ENCODE results near the gene GPRC5B. TPM values are rescaled to one million over a fixed set of nuclear protein-coding genes. Genes with fewer than 3 reads are reported as not detected.

GPRC5B gene
- polyA plus RNA-seq, 2 of the 4 experiments (the other 2 are of a cell fraction), result 12.8 to 19.1 TPM

GRCh38 chr16:19859166-19859565, 25.5 kb downstream of the GPRC5B start:
- no peak for DNase-seq (ENCODE audit: low read depth in 1 of 2, low spot score in 1 of 2)
- ChIA-PET CTCF (interaction anchor here (0.6 to 1.6 kb wide), 3 partner anchors 11 to 37 kb away, joined by 3 to 5 read pairs (median 3); no protein-coding TSS in a partner anchor), POLR2A (no interaction called here)
- TF ChIP-seq CBX8 (IDR thresholded peaks at IDR 0.05), result no peak
- TF ChIP-seq, protein P1, sequence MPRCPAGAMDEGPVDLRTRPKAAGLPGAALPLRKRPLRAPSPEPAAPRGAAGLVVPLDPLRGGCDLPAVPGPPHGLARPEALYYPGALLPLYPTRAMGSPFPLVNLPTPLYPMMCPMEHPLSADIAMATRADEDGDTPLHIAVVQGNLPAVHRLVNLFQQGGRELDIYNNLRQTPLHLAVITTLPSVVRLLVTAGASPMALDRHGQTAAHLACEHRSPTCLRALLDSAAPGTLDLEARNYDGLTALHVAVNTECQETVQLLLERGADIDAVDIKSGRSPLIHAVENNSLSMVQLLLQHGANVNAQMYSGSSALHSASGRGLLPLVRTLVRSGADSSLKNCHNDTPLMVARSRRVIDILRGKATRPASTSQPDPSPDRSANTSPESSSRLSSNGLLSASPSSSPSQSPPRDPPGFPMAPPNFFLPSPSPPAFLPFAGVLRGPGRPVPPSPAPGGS (IDR thresholded peaks at IDR 0.05), result no peak
- TF ChIP-seq ESRRA (IDR thresholded peaks at IDR 0.05; ENCODE audit: borderline replicate concordance, low read length), result no peak
- no peak for TF ChIP-seq KDM5A (IDR thresholded peaks at IDR 0.05)
- no peak for TF ChIP-seq HES2 (IDR thresholded peaks at IDR 0.05)
- no peak for TF ChIP-seq MAX (IDR thresholded peaks at IDR 0.05)
- TF ChIP-seq NFE2L2 (conservative IDR thresholded peaks at IDR 0.05; ENCODE audit: low read length), result no peak
- no peak for TF ChIP-seq HEYL (CRISPR knock-in tag; IDR thresholded peaks at IDR 0.05)
- TF ChIP-seq ZFP36 (IDR thresholded peaks at IDR 0.05; ENCODE audit: borderline replicate concordance, partially characterized antibody), result no peak
- no peak for TF ChIP-seq JUN (IDR thresholded peaks at IDR 0.05)
- TF ChIP-seq E2F6 (IDR thresholded peaks at IDR 0.05; ENCODE audit: borderline replicate concordance, low read depth), result no peak
- TF ChIP-seq CHD2 (IDR thresholded peaks at IDR 0.05; ENCODE audit: low read length, partially characterized antibody), result no peak
- no peak for TF ChIP-seq JUNB (IDR thresholded peaks at IDR 0.05)
- TF ChIP-seq, protein P2, sequence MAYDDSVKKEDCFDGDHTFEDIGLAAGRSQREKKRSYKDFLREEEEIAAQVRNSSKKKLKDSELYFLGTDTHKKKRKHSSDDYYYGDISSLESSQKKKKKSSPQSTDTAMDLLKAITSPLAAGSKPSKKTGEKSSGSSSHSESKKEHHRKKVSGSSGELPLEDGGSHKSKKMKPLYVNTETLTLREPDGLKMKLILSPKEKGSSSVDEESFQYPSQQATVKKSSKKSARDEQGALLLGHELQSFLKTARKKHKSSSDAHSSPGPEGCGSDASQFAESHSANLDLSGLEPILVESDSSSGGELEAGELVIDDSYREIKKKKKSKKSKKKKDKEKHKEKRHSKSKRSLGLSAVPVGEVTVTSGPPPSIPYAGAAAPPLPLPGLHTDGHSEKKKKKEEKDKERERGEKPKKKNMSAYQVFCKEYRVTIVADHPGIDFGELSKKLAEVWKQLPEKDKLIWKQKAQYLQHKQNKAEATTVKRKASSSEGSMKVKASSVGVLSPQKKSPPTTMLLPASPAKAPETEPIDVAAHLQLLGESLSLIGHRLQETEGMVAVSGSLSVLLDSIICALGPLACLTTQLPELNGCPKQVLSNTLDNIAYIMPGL (CRISPR knock-in tag; IDR thresholded peaks at IDR 0.05; ENCODE audit: borderline replicate concordance), result no peak
- TF ChIP-seq, protein P3, sequence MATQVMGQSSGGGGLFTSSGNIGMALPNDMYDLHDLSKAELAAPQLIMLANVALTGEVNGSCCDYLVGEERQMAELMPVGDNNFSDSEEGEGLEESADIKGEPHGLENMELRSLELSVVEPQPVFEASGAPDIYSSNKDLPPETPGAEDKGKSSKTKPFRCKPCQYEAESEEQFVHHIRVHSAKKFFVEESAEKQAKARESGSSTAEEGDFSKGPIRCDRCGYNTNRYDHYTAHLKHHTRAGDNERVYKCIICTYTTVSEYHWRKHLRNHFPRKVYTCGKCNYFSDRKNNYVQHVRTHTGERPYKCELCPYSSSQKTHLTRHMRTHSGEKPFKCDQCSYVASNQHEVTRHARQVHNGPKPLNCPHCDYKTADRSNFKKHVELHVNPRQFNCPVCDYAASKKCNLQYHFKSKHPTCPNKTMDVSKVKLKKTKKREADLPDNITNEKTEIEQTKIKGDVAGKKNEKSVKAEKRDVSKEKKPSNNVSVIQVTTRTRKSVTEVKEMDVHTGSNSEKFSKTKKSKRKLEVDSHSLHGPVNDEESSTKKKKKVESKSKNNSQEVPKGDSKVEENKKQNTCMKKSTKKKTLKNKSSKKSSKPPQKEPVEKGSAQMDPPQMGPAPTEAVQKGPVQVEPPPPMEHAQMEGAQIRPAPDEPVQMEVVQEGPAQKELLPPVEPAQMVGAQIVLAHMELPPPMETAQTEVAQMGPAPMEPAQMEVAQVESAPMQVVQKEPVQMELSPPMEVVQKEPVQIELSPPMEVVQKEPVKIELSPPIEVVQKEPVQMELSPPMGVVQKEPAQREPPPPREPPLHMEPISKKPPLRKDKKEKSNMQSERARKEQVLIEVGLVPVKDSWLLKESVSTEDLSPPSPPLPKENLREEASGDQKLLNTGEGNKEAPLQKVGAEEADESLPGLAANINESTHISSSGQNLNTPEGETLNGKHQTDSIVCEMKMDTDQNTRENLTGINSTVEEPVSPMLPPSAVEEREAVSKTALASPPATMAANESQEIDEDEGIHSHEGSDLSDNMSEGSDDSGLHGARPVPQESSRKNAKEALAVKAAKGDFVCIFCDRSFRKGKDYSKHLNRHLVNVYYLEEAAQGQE (IDR thresholded peaks at IDR 0.05), result no peak
- TF ChIP-seq USF2 (IDR thresholded peaks at IDR 0.05), result no peak
- TF ChIP-seq EHF (CRISPR knock-in tag; IDR thresholded peaks at IDR 0.05), result no peak
- no peak overlapping the region for H3K4me3 ChIP-seq
- no peaks in the 10 kb centered on the region for H3K9me3 ChIP-seq
- 89% methylated on average over 9 of the region's 9 CpGs for WGBS (ENCODE audit: missing lambda C conversion rate)
- no peak overlapping the region for H3K27ac ChIP-seq
- no peaks in the 10 kb centered on the region for H3K4me1 ChIP-seq
- ATAC-seq, result no peak
- no peak overlapping the region for H3K4me2 ChIP-seq
- no peak for FAIRE-seq
